Spinal cord (tissue), 10 donors: ENCODE results near the gene LETMD1. TPM values are rescaled to one million over a fixed set of nuclear protein-coding genes. Genes with fewer than 3 reads are reported as not detected.

Source experiments
- DNase-seq, 6 donors: peaks; one replicate each; pipeline versions ENCODE4 v3.0.0 to v3.0.0-alpha.2; 2013 to 2015; ENCODE audit warnings: low spot score in 6 of 6, low read depth in 4 of 6
- H3K27ac ChIP-seq: one replicate; pipeline ENCODE4 v1.5.1; 2013; ENCODE audit warnings: low read depth, low read length, control low read depth
- H3K27me3 ChIP-seq: one replicate; pipeline ENCODE4 v1.6.1; 2013; ENCODE audit warnings: low read length; ENCODE audit not compliant: control insufficient read depth, insufficient read depth
- H3K36me3 ChIP-seq: one replicate; pipeline ENCODE4 v1.6.1; 2013; ENCODE audit warnings: low read length; ENCODE audit not compliant: control insufficient read depth, insufficient read depth
- H3K4me1 ChIP-seq: one replicate; pipeline ENCODE4 v1.6.1; 2013; ENCODE audit warnings: low read length; ENCODE audit not compliant: control insufficient read depth, insufficient read depth
- H3K4me3 ChIP-seq: one replicate; pipeline ENCODE4 v1.5.1; 2013; ENCODE audit warnings: low read depth, low read length, control low read depth
- H3K9me3 ChIP-seq: one replicate; pipeline ENCODE4 v1.6.1; 2013; ENCODE audit warnings: low read length; ENCODE audit not compliant: control insufficient read depth, insufficient read depth
- WGBS: methylation state at CpG from one replicate; pipeline ENCODE4 v1.1.5; 2013; ENCODE audit warnings: missing lambda C conversion rate; ENCODE audit not compliant: insufficient coverage; 5-methylcytosine and 5-hydroxymethylcytosine counted together
- long read RNA-seq, 4 donors: transcript quantifications; one replicate each; lab custom pipeline, GENCODE V29; 2026
- polyA plus RNA-seq, 2 donors: library from polyadenylated mRNA; unstranded; fragments of 120-200 nt; gene quantifications; one replicate each; pipeline ENCODE4 v1.2.1, GENCODE V29; 2013; ENCODE audit not compliant: insufficient read length in 2 of 2
- total RNA-seq, 2 donors: library from RNA; depleted of rRNA in 1 of 2; stranded (reverse); fragments of 120-200 nt in 1 of 2; fragments of >200 nt in 1 of 2; gene quantifications; one replicate each; pipeline versions ENCODE4 v1.2.3 to v1.2.4, GENCODE V29; 2013 to 2014
- donor health status: healthy.

The LETMD1 gene
- total RNA-seq (10 to 100 TPM; 66.5 to 67.5 TPM), polyA plus RNA-seq (100 to 1,000 TPM in 1 of 2 donors, 10 to 100 TPM in 1; 80.4 to 105 TPM)
- long read RNA-seq, donor 1, transcript LETMD1-238 (1 exons, 2,948 nt), result major isoform, 32 of 59 reads
- long read RNA-seq, donor 1, partial matches to known transcripts, result 14 of 59 reads
- long read RNA-seq, donor 1, other reads (novel, unspliced or antisense), result 0 of 59 reads
- long read RNA-seq, donor 2, transcript LETMD1-238 (1 exons, 2,948 nt), result major isoform, 11 of 17 reads
- long read RNA-seq, donor 2, partial matches to known transcripts, result 0 of 17 reads
- long read RNA-seq, donor 2, other reads (novel, unspliced or antisense), result 0 of 17 reads
- long read RNA-seq, donor 3, transcript LETMD1-238 (1 exons, 2,948 nt), result major isoform, 5 of 18 reads
- long read RNA-seq, donor 3, partial matches to known transcripts, result 0 of 18 reads
- long read RNA-seq, donor 3, other reads (novel, unspliced or antisense), result 5 of 18 reads
- long read RNA-seq, donor 4, transcript LETMD1-201 (9 exons, 2,112 nt), result minor isoform, 6 of 93 reads
- long read RNA-seq, donor 4, transcript LETMD1-238 (1 exons, 2,948 nt), result major isoform, 46 of 93 reads
- long read RNA-seq, donor 4, transcript LETMD1-221 (5 exons, 1,480 nt), result minor isoform, 13 of 93 reads
- long read RNA-seq, donor 4, partial matches to known transcripts, result 8 of 93 reads
- long read RNA-seq, donor 4, other reads (novel, unspliced or antisense), result 5 of 93 reads

GRCh38 chr12:51047655-51048540 lies at the start of gene LETMD1:
Gene LETMD1 (plus strand): TSS chr12:51048327. CDS start chr12:51048357, 30 bp downstream.
- no peaks in the 10 kb centered on the region for H3K9me3 ChIP-seq
- H3K4me3 ChIP-seq, result peak within 1 kb of the TSS; percentile 86
- H3K27ac ChIP-seq, result peak within 1 kb of the TSS; percentile 96
- WGBS, result 0% methylated on average over 48 of the region's 51 CpGs
- peaks cover 8% of the 10 kb centered on the region for H3K4me1 ChIP-seq
- peaks cover 14% of the 10 kb centered on the region for H3K36me3 ChIP-seq
- no peaks in the 10 kb centered on the region for H3K27me3 ChIP-seq
- peak; percentile 97 to 100 (median 98) for DNase-seq

DNA sequence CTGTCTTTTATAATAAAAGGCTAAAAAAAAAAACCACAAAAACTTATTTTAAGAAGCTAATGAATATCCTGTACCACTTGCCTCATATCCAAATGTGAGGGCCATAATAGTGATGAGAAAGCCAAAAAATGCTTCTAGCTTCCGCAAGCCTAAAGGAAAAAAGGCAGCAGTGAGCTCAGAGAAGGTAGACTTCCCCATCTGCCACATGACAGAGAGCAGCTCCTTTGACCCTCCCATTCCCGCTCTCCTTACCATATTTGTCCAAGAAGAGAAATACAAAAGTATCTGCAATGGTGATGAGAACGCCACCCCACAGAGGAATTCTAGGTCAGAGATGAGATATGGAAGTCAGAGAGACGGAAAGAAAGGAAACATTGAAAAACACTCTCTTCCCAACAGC lies 49.0 kb upstream of the LETMD1 start:
- Histone ChIP-seq H3K36me3 (peaks cover 50% of the 10 kb centered on the region), H3K27me3 (no peaks in the 10 kb centered on the region), H3K9me3 (no peaks in the 10 kb centered on the region), H3K4me1 (no peaks in the 10 kb centered on the region), H3K4me3 (no peak overlapping the region), H3K27ac (no peak overlapping the region)
- no peak for DNase-seq
- 100% methylated on average over 1 of the region's 4 CpGs for WGBS

- H3K27me3 ChIP-seq, result no peaks in the 10 kb centered on the region
- no peaks in the 10 kb centered on the region for H3K9me3 ChIP-seq
- no peaks in the 10 kb centered on the region for H3K4me1 ChIP-seq
- H3K36me3 ChIP-seq, result peaks cover 52% of the 10 kb centered on the region
- no peak overlapping the region for H3K27ac ChIP-seq
- WGBS, result 98% methylated on average over 5 of the region's 7 CpGs
- no peak for DNase-seq
- no peak overlapping the region for H3K4me3 ChIP-seq
Observed at GRCh38 chr12:51000245-51000644, 47.9 kb upstream of the LETMD1 start.

DNA sequence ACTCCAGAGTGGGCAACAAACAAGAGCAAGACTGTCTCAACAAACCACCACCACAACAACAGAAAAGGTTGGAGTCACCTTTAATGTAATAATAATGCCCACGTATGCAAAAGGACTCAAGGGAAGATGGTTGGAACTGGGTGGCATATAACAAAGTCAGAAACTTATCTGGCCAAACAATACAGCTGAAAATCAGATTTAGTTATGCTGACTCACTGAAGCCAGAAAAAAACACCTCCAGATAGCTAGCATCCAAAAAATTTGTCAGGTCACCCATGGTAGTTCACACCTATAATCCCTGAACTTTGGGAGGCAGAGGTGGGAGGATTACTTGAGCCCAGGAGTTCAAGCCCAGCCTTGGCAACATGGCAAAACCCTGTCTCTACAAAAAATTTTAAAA lies 46.3 kb upstream of the LETMD1 start:
- H3K9me3 ChIP-seq, result no peaks in the 10 kb centered on the region
- WGBS, result no CpG with 5 or more reads among the region's 1 CpG
- no peak for DNase-seq
- H3K27ac ChIP-seq, result no peak overlapping the region
- H3K4me3 ChIP-seq, result no peak overlapping the region
- no peaks in the 10 kb centered on the region for H3K27me3 ChIP-seq
- peaks cover 49% of the 10 kb centered on the region for H3K36me3 ChIP-seq
- H3K4me1 ChIP-seq, result no peaks in the 10 kb centered on the region

- 71% methylated on average over 3 of the region's 6 CpGs for WGBS
- Histone ChIP-seq H3K9me3 (no peaks in the 10 kb centered on the region), H3K27ac (no peak overlapping the region)
Observed at GRCh38 chr12:51004504-51004903, 43.6 kb upstream of the LETMD1 start.

GRCh38 chr12:51005030-51005429 lies 43.1 kb upstream of the LETMD1 start:
- H3K27me3 ChIP-seq, result no peaks in the 10 kb centered on the region
- H3K4me3 ChIP-seq, result no peak overlapping the region
- H3K9me3 ChIP-seq, result no peaks in the 10 kb centered on the region
- peaks cover 41% of the 10 kb centered on the region for H3K36me3 ChIP-seq
- peaks cover 4% of the 10 kb centered on the region for H3K4me1 ChIP-seq
- no peak for DNase-seq
- H3K27ac ChIP-seq, result no peak overlapping the region
- WGBS, result no CpG with 5 or more reads among the region's 3 CpGs

More at GRCh38 chr12:51004504-51004903, 43.6 kb upstream of the LETMD1 start:
- no peaks in the 10 kb centered on the region for H3K4me1 ChIP-seq
- no peak overlapping the region for H3K4me3 ChIP-seq
- DNase-seq, result no peak
- H3K36me3 ChIP-seq, result peaks cover 41% of the 10 kb centered on the region
- H3K27me3 ChIP-seq, result no peaks in the 10 kb centered on the region

GRCh38 chr12:51005671-51006070 lies 42.5 kb upstream of the LETMD1 start:
- H3K4me1 ChIP-seq, result peaks cover 4% of the 10 kb centered on the region
- 84% methylated on average over 3 of the region's 3 CpGs for WGBS
- H3K9me3 ChIP-seq, result no peaks in the 10 kb centered on the region
- no peak overlapping the region for H3K27ac ChIP-seq
- peaks cover 37% of the 10 kb centered on the region for H3K36me3 ChIP-seq
- no peak for DNase-seq
- no peak overlapping the region for H3K4me3 ChIP-seq
- no peaks in the 10 kb centered on the region for H3K27me3 ChIP-seq

GRCh38 chr12:51008329-51009055 lies 39.6 kb upstream of the LETMD1 start:
- Histone ChIP-seq H3K9me3 (no peaks in the 10 kb centered on the region), H3K27me3 (no peaks in the 10 kb centered on the region), H3K36me3 (peaks cover 25% of the 10 kb centered on the region), H3K27ac (peak overlapping the region; percentile 71), H3K4me3 (peak overlapping the region; percentile 12), H3K4me1 (peaks cover 4% of the 10 kb centered on the region)
- no CpG with 5 or more reads among the region's 1 CpG for WGBS
- DNase-seq, result no peak

GRCh38 chr12:51009056-51009440 lies 39.1 kb upstream of the LETMD1 start:
- WGBS, result 61% methylated on average over 7 of the region's 8 CpGs
- H3K4me3 ChIP-seq, result peak overlapping the region; percentile 12
- peak in 2 of 6 donors; percentile 8 to 71 for DNase-seq
- H3K9me3 ChIP-seq, result no peaks in the 10 kb centered on the region
- no peaks in the 10 kb centered on the region for H3K27me3 ChIP-seq
- peaks cover 4% of the 10 kb centered on the region for H3K4me1 ChIP-seq
- H3K36me3 ChIP-seq, result peaks cover 23% of the 10 kb centered on the region
- H3K27ac ChIP-seq, result peak overlapping the region; percentile 71
